H1 (cell line): ENCODE results near the gene SUGP1. TPM values are rescaled to one million over a fixed set of nuclear protein-coding genes. Genes with fewer than 3 reads are reported as not detected.

ENCODE experiments used
- CTCF ChIA-PET: fragments of 300-600 bp; sonication (Branson Sonifier 250); formaldehyde crosslinking; loops from one replicate; lab custom pipeline; 2021; ENCODE audit not compliant: partially characterized antibody; lab: Charles Lee
- POLR2A ChIA-PET: fragments of 300-600 bp; sonication (Branson Sonifier 250); formaldehyde crosslinking; loops from one replicate; lab custom pipeline; 2021; ENCODE audit warnings: inconsistent platforms; ENCODE audit not compliant: partially characterized antibody; lab: Charles Lee
- DNase-seq, 2 experiments: peaks; one replicate each; pipeline versions ENCODE4 v3.0.0 to v3.0.0-alpha.2; 2010 to 2022; ENCODE audit warnings: low spot score in 2 of 2, low read depth in 1 of 2, mixed read lengths in 1 of 2
- FAIRE-seq: peaks from 2 replicates; lab custom pipeline; 2011; peaks lifted over from hg19 to GRCh38; lab: Jason Lieb, UNC
- H2AFZ ChIP-seq: 2 replicates; pipeline ENCODE4 v1.8.1; 2012; ENCODE audit warnings: low read length, inconsistent platforms
- H2AK5ac ChIP-seq: 2 replicates; pipeline ENCODE4 v1.6.1; 2013; ENCODE audit warnings: low read depth, low read length
- H2BK120ac ChIP-seq: replicated peaks from 2 replicates; pipeline ENCODE3; 2013; ENCODE audit warnings: low read depth, low read length, inconsistent platforms
- H2BK12ac ChIP-seq: 2 replicates; pipeline ENCODE4 v1.6.1; 2013; ENCODE audit warnings: low read depth, low read length
- H2BK15ac ChIP-seq: 2 replicates; pipeline ENCODE4 v1.6.1; 2013; ENCODE audit warnings: low read length
- H2BK20ac ChIP-seq: 2 replicates; pipeline ENCODE4 v1.6.1; 2013; ENCODE audit warnings: low read length
- H2BK5ac ChIP-seq: 2 replicates; pipeline ENCODE4 v1.6.1; 2013; ENCODE audit warnings: low read depth, low read length
- H3K14ac ChIP-seq: 2 replicates; pipeline ENCODE4 v1.6.1; 2013; ENCODE audit warnings: inconsistent platforms; ENCODE audit not compliant: insufficient read length
- H3K18ac ChIP-seq: 2 replicates; pipeline ENCODE4 v1.6.1; 2013; ENCODE audit warnings: low read length; ENCODE audit errors: extremely low read depth
- H3K23ac ChIP-seq: 2 replicates; pipeline ENCODE4 v1.6.1; 2013; ENCODE audit warnings: inconsistent platforms; ENCODE audit not compliant: insufficient read length
- H3K23me2 ChIP-seq: 2 replicates; pipeline ENCODE4 v1.6.1; 2013; ENCODE audit warnings: low read depth, low read length
- H3K27ac ChIP-seq: 2 replicates; pipeline ENCODE4 v1.6.1; 2011; ENCODE audit warnings: low read depth, low read length, inconsistent platforms
- H3K27me3 ChIP-seq, 4 experiments: replicated peaks in 1 of 4; 1 replicate in 1 of 4; 2 replicates in 3 of 4; pipeline versions ENCODE4 v1.6.1 to v1.8.1; 2011 to 2013; ENCODE audit warnings: low read length in 3 of 4, mild to moderate bottlenecking in 3 of 4, inconsistent platforms in 2 of 4, mixed read lengths in 2 of 4, moderate library complexity in 1 of 4; ENCODE audit not compliant: control insufficient read depth in 3 of 4, insufficient read depth in 3 of 4; ENCODE audit errors: extremely low read depth in 1 of 4
- H3K36me3 ChIP-seq, 4 experiments: 2 replicates each; pipeline versions ENCODE4 v1.6.1 to v1.8.1; 2011 to 2013; ENCODE audit warnings: mild to moderate bottlenecking in 4 of 4, low read length in 3 of 4, moderate library complexity in 2 of 4, control low read depth in 1 of 4, inconsistent platforms in 1 of 4; ENCODE audit not compliant: insufficient read depth in 4 of 4, control insufficient read depth in 2 of 4
- H3K4ac ChIP-seq: replicated peaks from 2 replicates; pipeline ENCODE3; 2013; ENCODE audit warnings: low read length, low read depth, mixed read lengths, inconsistent platforms; ENCODE audit not compliant: insufficient read length
- H3K4me1 ChIP-seq, 4 experiments: replicated peaks in 1 of 4; 1 replicate in 1 of 4; 2 replicates in 3 of 4; pipeline versions ENCODE4 v1.6.1 to v1.8.1; 2011 to 2013; ENCODE audit warnings: low read length in 3 of 4, inconsistent platforms in 2 of 4, mixed read lengths in 1 of 4; ENCODE audit not compliant: insufficient read depth in 4 of 4, control insufficient read depth in 3 of 4
- H3K4me2 ChIP-seq, 2 experiments: 2 replicates each; pipeline versions ENCODE4 v1.6.1 to v1.8.1; 2011 to 2013; ENCODE audit warnings: low read depth in 2 of 2, low read length in 2 of 2, control low read depth in 1 of 2, inconsistent platforms in 1 of 2, mild to moderate bottlenecking in 1 of 2; ENCODE audit not compliant: insufficient read depth in 1 of 2
- H3K4me3 ChIP-seq, 4 experiments: fragments of 200-600, 300-600 bp in 1 of 4; sonication (generic), shearing (Covaris generic), sonication (Bioruptor Twin) in 1 of 4; 2 replicates each; pipeline versions ENCODE4 v1.5.1 to v1.8.1; 2011 to 2016; ENCODE audit warnings: low read length in 4 of 4, low read depth in 3 of 4, control low read depth in 2 of 4, inconsistent platforms in 2 of 4, mild to moderate bottlenecking in 2 of 4, mixed read lengths in 1 of 4, moderate library complexity in 1 of 4; ENCODE audit not compliant: insufficient read depth in 2 of 4; ENCODE audit errors: extremely low read depth in 1 of 4
- H3K56ac ChIP-seq: replicated peaks from 2 replicates; pipeline ENCODE3; 2013; ENCODE audit warnings: low read depth, mild to moderate bottlenecking, mixed read lengths, low read length, inconsistent platforms; ENCODE audit not compliant: insufficient read length
- H3K79me1 ChIP-seq: 2 replicates; pipeline ENCODE4 v1.6.1; 2013; ENCODE audit warnings: low read depth, low read length, control low read depth
- H3K79me2 ChIP-seq, 2 experiments: 2 replicates each; pipeline versions ENCODE4 v1.6.1 to v1.8.1; 2012 to 2013; ENCODE audit warnings: low read length in 2 of 2, mild to moderate bottlenecking in 2 of 2, inconsistent platforms in 1 of 2; ENCODE audit not compliant: insufficient read depth in 2 of 2, control insufficient read depth in 1 of 2
- H3K9ac ChIP-seq, 4 experiments: replicated peaks in 1 of 4; 1 replicate in 1 of 4; 2 replicates in 3 of 4; pipeline versions ENCODE4 v1.6.1 to v1.8.1; 2011 to 2013; ENCODE audit warnings: low read depth in 3 of 4, low read length in 3 of 4, control low read depth in 2 of 4, mild to moderate bottlenecking in 2 of 4, moderate library complexity in 2 of 4, inconsistent platforms in 1 of 4; ENCODE audit errors: extremely low read depth in 1 of 4
- H3K9me3 ChIP-seq, 2 experiments: 2 replicates each; pipeline versions ENCODE4 v1.6.1 to v1.8.1; 2012 to 2013; ENCODE audit warnings: mild to moderate bottlenecking in 2 of 2, moderate library complexity in 2 of 2, control low read depth in 1 of 2, inconsistent platforms in 1 of 2, low read depth in 1 of 2, low read length in 1 of 2, mixed read lengths in 1 of 2; ENCODE audit not compliant: insufficient read depth in 2 of 2
- H4K20me1 ChIP-seq, 2 experiments: replicated peaks in 1 of 2; 2 replicates each; pipeline versions ENCODE3 to v1.8.1; 2011 to 2013; ENCODE audit warnings: inconsistent platforms in 2 of 2, low read length in 2 of 2, mild to moderate bottlenecking in 1 of 2; ENCODE audit not compliant: insufficient read depth in 2 of 2, control insufficient read depth in 1 of 2
- H4K5ac ChIP-seq: 2 replicates; pipeline ENCODE4 v1.6.1; 2013; ENCODE audit warnings: low read length, low read depth, mixed read lengths, inconsistent platforms; ENCODE audit not compliant: insufficient read length
- H4K8ac ChIP-seq: 2 replicates; pipeline ENCODE4 v1.8.0; 2013; ENCODE audit warnings: mild to moderate bottlenecking, moderate library complexity, low read length, inconsistent platforms; ENCODE audit not compliant: insufficient read depth; ENCODE audit errors: extremely low read depth
- H4K91ac ChIP-seq: replicated peaks from 2 replicates; pipeline ENCODE3; 2013; ENCODE audit warnings: low read length, mixed read lengths, inconsistent platforms; ENCODE audit not compliant: insufficient read length
- EP300 ChIP-seq, 2 experiments: IDR thresholded peaks; 1 replicate in 1 of 2; 2 replicates in 1 of 2; pipeline ENCODE4 v1.6.1; 2011 to 2012; ENCODE audit warnings: low read depth in 2 of 2, low read length in 2 of 2, mild to moderate bottlenecking in 2 of 2, borderline replicate concordance in 1 of 2, inconsistent platforms in 1 of 2, moderate library complexity in 1 of 2
- POU5F1 ChIP-seq: IDR thresholded peaks from 2 replicates; pipeline ENCODE4 v1.6.1; 2011; ENCODE audit warnings: low read depth, mild to moderate bottlenecking, low read length, moderate library complexity
- SIN3A ChIP-seq, 2 experiments: IDR thresholded peaks in 1 of 2; conservative IDR thresholded peaks in 1 of 2; 2 replicates each; pipeline ENCODE4 v1.6.1; 2011 to 2012; ENCODE audit warnings: low read length in 2 of 2, improper control_type of control experiment in 1 of 2, low read depth in 1 of 2, mild to moderate bottlenecking in 1 of 2
- SIRT6 ChIP-seq: IDR thresholded peaks from one replicate; pipeline ENCODE4 v1.7.1; 2012; ENCODE audit warnings: low read length, inconsistent platforms
- TAF1 ChIP-seq: IDR thresholded peaks from 2 replicates; pipeline ENCODE4 v1.6.1; 2011; ENCODE audit warnings: mild to moderate bottlenecking, low read depth, low read length
- TBP ChIP-seq: IDR thresholded peaks from 2 replicates; pipeline ENCODE4 v1.6.1; 2011; ENCODE audit warnings: low read depth, low read length, improper control_type of control experiment
- WGBS, 2 experiments: shearing (Covaris generic) in 1 of 2; methylation state at CpG; one replicate each; pipeline versions ENCODE4 v1.1.6 to v1.1.7; 2013 to 2015; ENCODE audit warnings: low lambda C conversion rate in 2 of 2, mixed read lengths in 2 of 2, inconsistent platforms in 1 of 2, low coverage in 1 of 2, missing lambda C conversion rate in 1 of 2; ENCODE audit not compliant: insufficient replicate concordance in 2 of 2, insufficient coverage in 1 of 2, insufficient read length in 1 of 2; ENCODE audit errors: extremely low coverage in 1 of 2, missing lambda C conversion rate in 1 of 2; 5-methylcytosine and 5-hydroxymethylcytosine counted together
- polyA plus RNA-seq, 7 experiments: library from polyadenylated mRNA; depleted of rRNA in 3 of 7; stranded (reverse) in 5 of 7; unstranded in 2 of 7; fragments of >200 nt in 5 of 7; fragments of 200-250 nt in 2 of 7; gene quantifications; 1 replicate in 5 of 7; 2 replicates in 1 of 7; 4 replicates in 1 of 7; pipeline versions ENCODE4 v1.2.1 to v1.2.3, GENCODE V29; 2011 to 2013; ENCODE audit warnings: missing spikeins in 2 of 7, mixed read lengths in 2 of 7
- total RNA-seq: library from RNA; stranded (reverse); fragmentation: NEBNext Ultra II Directional; extraction: Animal tissue kit (Norgen Biotek cat#: 25700); gene quantifications from 2 replicates; pipeline ENCODE4 v1.2.1, GENCODE V29; 2021

Gene SUGP1
- total and polyA plus RNA-seq, 2 of the 8 experiments (the other 6 are each of a cell fraction or from before 2014, with no cell fraction given), result 38.5 to 65.2 TPM

GRCh38 chr19:19347401-19348110 is 27.2 kb upstream of the SUGP1 start:
- Histone ChIP-seq H4K20me1 (peaks cover 6 to 9% of the 10 kb centered on the region in 2 experiments), H3K14ac (no peak overlapping the region), H3K9ac (no peak overlapping the region), H3K27ac (no peak overlapping the region; the same call in 1 of the 2 replicates), H3K79me2 (no peaks in the 10 kb centered on the region), H3K4ac (no peak overlapping the region), H3K36me3 (peaks cover 28 to 62% (median 49%) of the 10 kb centered on the region in 4 experiments), H3K4me3 (no peak overlapping the region), H4K91ac (no peak overlapping the region), H3K79me1 (no peaks in the 10 kb centered on the region; the same call in 1 of the 2 replicates), H2BK15ac (no peak overlapping the region), H3K4me1 (no peaks in the 10 kb centered on the region; a peak in 1 of 7 replicates), H4K8ac (no peak overlapping the region), H3K27me3 (no peaks in the 10 kb centered on the region), H3K18ac (no peak overlapping the region), H3K23me2 (no peaks in the 10 kb centered on the region), H3K23ac (no peak overlapping the region), H3K9me3 (no peaks in the 10 kb centered on the region), H4K5ac (no peak overlapping the region), H2AFZ (no peak overlapping the region), H3K4me2 (no peak overlapping the region), H2AK5ac (no peak overlapping the region), H3K56ac (no peak overlapping the region), H2BK120ac (no peak overlapping the region), H2BK12ac (no peak overlapping the region), H2BK20ac (no peak overlapping the region), H2BK5ac (no peak overlapping the region)
- POLR2A ChIA-PET, result interaction anchor here (1.8 kb wide), 1 partner anchor 10 kb away, joined by 6 read pairs; no protein-coding TSS in a partner anchor
- no peak for FAIRE-seq
- no peak for DNase-seq
- TF ChIP-seq POU5F1 (no peak), TAF1 (no peak), SIN3A (conservative IDR thresholded peaks at IDR 0.05 in 1 of 2, IDR thresholded peaks at IDR 0.05 in 1 of 2; ENCODE audit: low read depth in 1 of 2, low read length in 2 of 2) (no peak), SIRT6 (no peak), EP300 (IDR thresholded peaks at IDR 0.05; ENCODE audit: borderline replicate concordance in 1 of 2, low read depth in 2 of 2, low read length in 2 of 2) (no peak), TBP (no peak)
- CTCF ChIA-PET, result interaction anchor here (0.6 to 2.1 kb wide), 2 partner anchors 143 to 218 kb away, joined by 3 to 8 read pairs; no protein-coding TSS in a partner anchor
- WGBS, 2 experiments, result 97% methylated on average over 8 of the region's 10 CpGs; no CpG with 5 or more reads in 1 of the 2 experiments
